HEK293 (cell line): ENCODE data around the gene RNF44.

Experiments
- BCL11B ChIP-seq: fragments of 450-650 bp; formaldehyde crosslinking; IDR thresholded peaks from 2 replicates; pipeline ENCODE4 v1.5.1; 2016; ENCODE audit warnings: low read depth, missing biosample characterization, missing genetic modification characterization
- ELK4 ChIP-seq: IDR thresholded peaks from 2 replicates; pipeline ENCODE4 v1.6.1; 2011; ENCODE audit warnings: mild to moderate bottlenecking, low read depth, low read length, borderline replicate concordance
- HIC1 ChIP-seq: fragments of 450-650 bp; formaldehyde crosslinking; IDR thresholded peaks from 2 replicates; pipeline ENCODE4 v1.5.1; 2016; ENCODE audit warnings: missing biosample characterization, missing genetic modification characterization
- KLF17 ChIP-seq: fragments of 450-650 bp; formaldehyde crosslinking; IDR thresholded peaks from 2 replicates; pipeline ENCODE4 v1.5.1; 2016; ENCODE audit warnings: missing biosample characterization, missing genetic modification characterization
- REST ChIP-seq: fragments of 450-650 bp; formaldehyde crosslinking; IDR thresholded peaks from 2 replicates; pipeline ENCODE4 v1.5.1; 2016; ENCODE audit warnings: missing biosample characterization, missing genetic modification characterization
- ZBTB11 ChIP-seq: fragments of 450-650 bp; formaldehyde crosslinking; conservative IDR thresholded peaks from 2 replicates; pipeline ENCODE4 v1.5.1; 2016; ENCODE audit warnings: low read depth, missing biosample characterization, missing genetic modification characterization
- ZBTB7A ChIP-seq: fragments of 450-650 bp; formaldehyde crosslinking; IDR thresholded peaks from 2 replicates; pipeline ENCODE4 v1.5.1; 2016; ENCODE audit warnings: low read depth, missing biosample characterization, missing genetic modification characterization
- ZNF138 ChIP-seq: fragments of 450-650 bp; formaldehyde crosslinking; IDR thresholded peaks from 2 replicates; pipeline ENCODE4 v1.5.1; 2016; ENCODE audit warnings: missing biosample characterization, missing genetic modification characterization, borderline replicate concordance
- ZNF148 ChIP-seq: fragments of 450-650 bp; formaldehyde crosslinking; IDR thresholded peaks from 2 replicates; pipeline ENCODE4 v1.5.0; 2017; ENCODE audit warnings: missing biosample characterization, missing genetic modification characterization, borderline replicate concordance
- ZNF175 ChIP-seq: fragments of 450-650 bp; formaldehyde crosslinking; IDR thresholded peaks from 2 replicates; pipeline ENCODE4 v1.5.1; 2016; ENCODE audit warnings: missing biosample characterization, missing genetic modification characterization
- ZNF366 ChIP-seq: fragments of 450-650 bp; formaldehyde crosslinking; conservative IDR thresholded peaks from 2 replicates; pipeline ENCODE4 v1.5.1; 2016; ENCODE audit warnings: missing biosample characterization, missing genetic modification characterization
- ZNF391 ChIP-seq: fragments of 450-650 bp; formaldehyde crosslinking; IDR thresholded peaks from 2 replicates; pipeline ENCODE4 v1.5.1; 2016; ENCODE audit warnings: low read depth, missing biosample characterization, missing genetic modification characterization, borderline replicate concordance
- ZNF404 ChIP-seq: fragments of 450-650 bp; formaldehyde crosslinking; IDR thresholded peaks from 2 replicates; pipeline ENCODE4 v1.5.1; 2017; ENCODE audit warnings: missing biosample characterization, missing genetic modification characterization
- ZNF530 ChIP-seq: fragments of 450-650 bp; formaldehyde crosslinking; IDR thresholded peaks from 2 replicates; pipeline ENCODE4 v1.5.1; 2016; ENCODE audit warnings: low read depth, missing biosample characterization, missing genetic modification characterization
- ZNF561 ChIP-seq: fragments of 450-650 bp; IDR thresholded peaks from 2 replicates; pipeline ENCODE4 v1.5.1; 2018; ENCODE audit warnings: missing biosample characterization, missing genetic modification characterization, borderline replicate concordance
- ZNF624 ChIP-seq: fragments of 450-650 bp; formaldehyde crosslinking; IDR thresholded peaks from 2 replicates; pipeline ENCODE4 v1.5.1; 2017; ENCODE audit warnings: missing biosample characterization, missing genetic modification characterization
- ZNF639 ChIP-seq: fragments of 450-650 bp; formaldehyde crosslinking; IDR thresholded peaks from 2 replicates; pipeline ENCODE4 v1.5.1; 2016; ENCODE audit warnings: missing biosample characterization, missing genetic modification characterization
- ZNF776 ChIP-seq: fragments of 450-650 bp; formaldehyde crosslinking; IDR thresholded peaks from 2 replicates; pipeline ENCODE4 v1.5.0; 2017; ENCODE audit warnings: missing biosample characterization, missing genetic modification characterization, borderline replicate concordance
- ZSCAN4 ChIP-seq: fragments of 450-650 bp; formaldehyde crosslinking; IDR thresholded peaks from 2 replicates; pipeline ENCODE4 v1.5.1; 2017; ENCODE audit warnings: missing biosample characterization, missing genetic modification characterization

Gene RNF44

GRCh38 chr5:176537554-176538229 lies 490 bp upstream of the RNF44 start (continued):
- TF ChIP-seq REST (tag by site-specific recombination): no peak
- peak; percentile 55; the same call in 1 of the 2 replicates for TF ChIP-seq ZNF366
- TF ChIP-seq ZNF624 (tag by site-specific recombination): no peak
- TF ChIP-seq ZNF175 (tag by site-specific recombination): no peak
- TF ChIP-seq ZNF148: no peak; the same call in 1 of the 2 replicates
- peak; percentile 91 for TF ChIP-seq KLF17 (tag by site-specific recombination)
- no peak for TF ChIP-seq ZNF404 (tag by site-specific recombination)
- TF ChIP-seq ZSCAN4 (tag by site-specific recombination): 0 out of 2 replicates have a peak, but pooled peaks have one; percentile 24
- TF ChIP-seq HIC1 (tag by site-specific recombination): peak; percentile 59; the same call in 1 of the 2 replicates
- TF ChIP-seq ZNF776 (tag by site-specific recombination): no peak
- TF ChIP-seq ZNF639 (tag by site-specific recombination): peak; percentile 82
- peak; percentile 92 for TF ChIP-seq ZBTB7A (tag by site-specific recombination)
- no peak for TF ChIP-seq ELK4
- peak; percentile 58 for TF ChIP-seq BCL11B (tag by site-specific recombination)
- no peak for TF ChIP-seq ZNF530 (tag by site-specific recombination)
- no peak for TF ChIP-seq ZNF138
- TF ChIP-seq ZNF561 (tag by site-specific recombination): peak; percentile 33; the same call in 1 of the 2 replicates
- TF ChIP-seq ZBTB11 (tag by site-specific recombination): peak; percentile 51
- peak; percentile 92 for TF ChIP-seq ZNF391
